ENCODE data around the gene SMIM38. TPM values are rescaled to one million over a fixed set of nuclear protein-coding genes. Genes with fewer than 3 reads are reported as not detected.

SMIM38 gene
- total and polyA plus RNA-seq, 9 of the 15 experiments (the other 6 are each of a cell fraction or from before 2014, with no cell fraction given): 0.07 to 1.2 (median 0.21) TPM; not detected in 2

- peaks cover 3% of the 10 kb centered on the region; the same call in 1 of the 2 replicates for H4K20me1 ChIP-seq (replicated peaks; ENCODE audit: control insufficient read depth, insufficient read depth, low read length)
- CTCF ChIA-PET (ENCODE audit: low intra/inter-chr PET ratio): no interaction called here
- TF ChIP-seq NKRF (IDR thresholded peaks at IDR 0.05; ENCODE audit: borderline replicate concordance) (no peak), JUN (IDR thresholded peaks at IDR 0.05; ENCODE audit: borderline replicate concordance, low read depth, low read length) (no peak), JUN (CRISPR knock-in tag; IDR thresholded peaks at IDR 0.05; ENCODE audit: borderline replicate concordance) (no peak), E2F3 (CRISPR knock-in tag; IDR thresholded peaks at IDR 0.05) (no peak), GABPB1 (CRISPR knock-in tag; IDR thresholded peaks at IDR 0.05) (no peak), ZNF197 (CRISPR knock-in tag; IDR thresholded peaks at IDR 0.05; ENCODE audit: low read depth) (no peak), CC2D1A (IDR thresholded peaks at IDR 0.05) (no peak), ZNF445 (CRISPR knock-in tag; IDR thresholded peaks at IDR 0.05; ENCODE audit: low read depth) (no peak), ZNF175 (CRISPR knock-in tag; IDR thresholded peaks at IDR 0.05; ENCODE audit: low read depth) (no peak), KDM5B (IDR thresholded peaks at IDR 0.05; ENCODE audit: insufficient replicate concordance, low read depth, low read length) (no peak), SPI1 (IDR thresholded peaks at IDR 0.05; ENCODE audit: borderline replicate concordance, low read depth, low read length) (no peak), POLR2H (tag; IDR thresholded peaks at IDR 0.05; ENCODE audit: low read depth) (no peak)
- no peak overlapping the region for H3K9ac ChIP-seq (ENCODE audit: insufficient read depth in 1 of 2, low read depth in 2 of 2, low read length in 2 of 2)
- POLR2A ChIA-PET: no interaction called here
- no peaks in the 10 kb centered on the region for H3K9me1 ChIP-seq (ENCODE audit: control insufficient read depth, insufficient read depth, low read length)
- H3K36me3 ChIP-seq (ENCODE audit: control insufficient read depth, insufficient read depth, low read length): no peaks in the 10 kb centered on the region
- in situ Hi-C loops (cut with MboI) (no loop called here), intact Hi-C loops (cut with micrococcal nuclease) (no loop called here)
- no peak overlapping the region for H3K4me2 ChIP-seq (ENCODE audit: insufficient read depth, low read length)
- no peaks in the 10 kb centered on the region for H3K79me2 ChIP-seq (ENCODE audit: control insufficient read depth, insufficient read depth, low read length)
- H2AFZ ChIP-seq (ENCODE audit: low read depth, low read length): no peak overlapping the region
- no TSS peak for BruUV-seq (replicated peaks)
- FAIRE-seq (peak; percentile 51), DNase-seq (ENCODE audit: extremely low read depth in 1 of 4, low spot score in 3 of 4) (no peak), ATAC-seq (no peak)
- peaks cover 27 to 76% of the 10 kb centered on the region in 2 experiments; a peak in 4 of 5 replicates for H3K27me3 ChIP-seq (ENCODE audit: control insufficient read depth in 2 of 2, insufficient read depth in 2 of 2, low read length in 2 of 2)
- H3K4me3 ChIP-seq: no peak overlapping the region
- no peaks in the 10 kb centered on the region for H3K9me3 ChIP-seq (replicated peaks; ENCODE audit: control insufficient read depth, insufficient read depth, low read depth, low read length)
- whole genome bisulfite sequencing (ENCODE audit: insufficient coverage, low coverage, missing lambda C conversion rate): 1% methylated on average over 6 of the region's 6 CpGs
- no peak overlapping the region for H3K27ac ChIP-seq (ENCODE audit: extremely low read depth, low read depth, low read length)
- H3K4me1 ChIP-seq (replicated peaks in 1 of 2; ENCODE audit: control insufficient read depth in 2 of 2, insufficient read depth in 2 of 2, low read length in 2 of 2): peaks cover 0 to 4% of the 10 kb centered on the region in 2 experiments; a peak in 2 of 5 replicates
Observed at GRCh38 chr11:69110451-69110850, 45.3 kb upstream of the SMIM38 start.
